Subcutaneous abdominal adipose tissue (tissue), 5 donors: ENCODE data around the gene EHBP1.

Experiments
- H3K27ac ChIP-seq: one replicate; pipeline ENCODE4 v1.7.0; 2013; ENCODE audit warnings: low read depth, mild to moderate bottlenecking, inconsistent platforms, low read length, moderate library complexity
- H3K27me3 ChIP-seq, 5 donors: one replicate each; pipeline ENCODE4 v1.7.0; 2013; ENCODE audit warnings: low read length in 5 of 5, inconsistent platforms in 1 of 5; ENCODE audit not compliant: control insufficient read depth in 5 of 5, insufficient read depth in 4 of 5
- H3K36me3 ChIP-seq, 5 donors: one replicate each; pipeline ENCODE4 v1.7.0; 2013; ENCODE audit warnings: low read length in 5 of 5; ENCODE audit not compliant: control insufficient read depth in 5 of 5, insufficient read depth in 5 of 5
- H3K4me1 ChIP-seq, 5 donors: one replicate each; pipeline ENCODE4 v1.7.0; 2013; ENCODE audit warnings: low read length in 5 of 5, mild to moderate bottlenecking in 3 of 5, moderate library complexity in 1 of 5; ENCODE audit not compliant: control insufficient read depth in 5 of 5, insufficient read depth in 5 of 5
- H3K4me3 ChIP-seq, 5 donors: one replicate each; pipeline ENCODE4 v1.7.0; 2013; ENCODE audit warnings: low read length in 5 of 5, low read depth in 1 of 5
- H3K9ac ChIP-seq, 5 donors: one replicate each; pipeline ENCODE4 v1.7.0; 2013; ENCODE audit warnings: low read length in 5 of 5, mild to moderate bottlenecking in 4 of 5, moderate library complexity in 3 of 5
- H3K9me3 ChIP-seq, 5 donors: one replicate each; pipeline ENCODE4 v1.7.0; 2013; ENCODE audit warnings: low read length in 5 of 5; ENCODE audit not compliant: control insufficient read depth in 5 of 5
- donor health status: healthy.
- donor health status: healthy.
- donor health status: healthy.
- donor health status: healthy.
- donor health status: healthy.

The EHBP1 gene

DNA sequence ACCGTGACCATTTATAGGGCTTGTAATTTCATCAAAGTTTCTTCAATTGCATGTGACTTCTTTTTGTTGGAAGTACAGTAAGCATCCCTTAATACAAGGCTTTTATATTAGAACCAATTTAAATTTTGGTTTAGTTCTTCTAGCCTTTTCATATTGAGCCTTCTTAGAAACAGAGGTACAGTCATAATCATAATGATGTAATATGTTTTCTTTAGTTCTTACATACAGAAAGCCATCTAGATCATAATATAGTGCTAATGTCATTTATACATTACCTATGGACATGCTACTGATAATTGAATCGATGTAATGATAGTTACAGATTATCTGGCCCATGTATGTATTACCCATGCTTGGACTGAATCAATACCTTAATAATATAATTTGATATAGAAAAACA is 235.2 kb downstream of the EHBP1 start:
- no peak overlapping the region for H3K9ac ChIP-seq
- no peak overlapping the region for H3K27ac ChIP-seq
- H3K9me3 ChIP-seq, result no peaks in the 10 kb centered on the region
- H3K36me3 ChIP-seq, result peaks cover 6 to 17% (median 13%) of the 10 kb centered on the region in 5 donors
- H3K4me3 ChIP-seq, result no peak overlapping the region
- no peaks in the 10 kb centered on the region for H3K27me3 ChIP-seq
- no peaks in the 10 kb centered on the region for H3K4me1 ChIP-seq

DNA sequence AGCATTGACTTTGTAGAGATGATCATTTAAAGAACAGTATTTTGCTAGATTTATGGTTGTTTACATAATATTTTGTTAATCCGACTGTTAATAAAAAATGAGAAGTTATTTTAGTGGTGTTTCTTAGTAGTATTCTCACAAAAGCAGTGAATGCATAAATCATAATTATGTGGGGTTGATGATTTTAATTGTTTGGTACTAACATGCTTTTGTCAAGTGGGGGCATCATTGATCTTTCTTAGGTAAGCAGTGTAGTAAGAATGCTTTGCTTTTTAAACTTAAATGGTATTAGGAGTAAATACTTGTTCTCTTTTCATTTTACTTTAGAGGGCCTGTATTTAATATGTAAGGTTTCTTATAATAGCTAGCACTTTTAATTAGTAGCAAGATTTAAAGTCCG is 235.9 kb downstream of the EHBP1 start:
- Histone ChIP-seq H3K9me3 (no peaks in the 10 kb centered on the region), H3K9ac (no peak overlapping the region), H3K36me3 (peaks cover 6 to 17% (median 13%) of the 10 kb centered on the region in 5 donors)

DNA sequence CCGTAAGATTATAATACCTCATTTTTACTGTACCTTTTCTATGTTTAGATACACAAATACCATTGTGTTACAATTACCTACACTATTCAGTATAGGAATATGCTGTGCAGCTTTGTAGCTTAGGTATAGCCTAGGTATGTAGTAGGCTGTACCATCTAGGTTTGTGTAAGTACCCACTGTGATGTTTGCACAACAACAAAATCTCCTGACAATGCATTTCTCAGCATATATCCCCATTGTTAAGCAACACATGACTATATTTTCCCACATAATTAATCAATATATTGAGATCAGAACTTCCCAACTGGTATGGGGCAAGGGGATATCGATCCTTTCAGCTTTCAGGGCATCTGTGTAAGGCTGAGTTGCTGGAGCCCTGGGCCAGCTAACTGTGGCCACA is 238.8 kb downstream of the EHBP1 start:
- no peaks in the 10 kb centered on the region for H3K27me3 ChIP-seq
- no peaks in the 10 kb centered on the region for H3K9me3 ChIP-seq
- H3K9ac ChIP-seq, result no peak overlapping the region
- H3K4me3 ChIP-seq, result no peak overlapping the region
- no peaks in the 10 kb centered on the region for H3K4me1 ChIP-seq
- peaks cover 13 to 32% (median 26%) of the 10 kb centered on the region in 5 donors for H3K36me3 ChIP-seq
- no peak overlapping the region for H3K27ac ChIP-seq

More for the DNA sequence above, 235.9 kb downstream of the EHBP1 start:
- H3K27ac ChIP-seq, result no peak overlapping the region
- H3K27me3 ChIP-seq, result no peaks in the 10 kb centered on the region
- no peaks in the 10 kb centered on the region for H3K4me1 ChIP-seq
- H3K4me3 ChIP-seq, result no peak overlapping the region

DNA sequence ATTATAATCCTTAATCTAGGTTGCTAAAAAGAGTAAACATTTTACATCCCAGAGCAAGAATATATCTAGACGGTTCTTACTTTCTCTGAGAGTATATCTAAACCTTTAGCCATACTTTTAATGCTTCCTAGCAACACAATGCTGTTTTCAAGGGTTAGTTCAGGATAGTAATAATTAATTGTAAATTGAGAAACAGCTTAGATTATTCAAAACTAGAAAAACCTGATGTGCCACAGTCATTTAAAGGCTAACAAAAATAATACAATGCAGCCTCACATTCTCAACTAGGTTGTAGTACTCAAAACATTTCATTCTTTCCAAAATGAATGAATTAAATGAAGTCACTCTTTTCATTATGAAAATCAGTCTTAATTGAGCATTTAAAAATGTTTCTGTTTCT is 241.9 kb downstream of the EHBP1 start:
- Histone ChIP-seq H3K36me3 (peaks cover 15 to 40% (median 30%) of the 10 kb centered on the region in 5 donors), H3K4me3 (no peak overlapping the region), H3K9me3 (no peaks in the 10 kb centered on the region), H3K27me3 (no peaks in the 10 kb centered on the region), H3K4me1 (no peaks in the 10 kb centered on the region), H3K27ac (no peak overlapping the region), H3K9ac (no peak overlapping the region)

DNA sequence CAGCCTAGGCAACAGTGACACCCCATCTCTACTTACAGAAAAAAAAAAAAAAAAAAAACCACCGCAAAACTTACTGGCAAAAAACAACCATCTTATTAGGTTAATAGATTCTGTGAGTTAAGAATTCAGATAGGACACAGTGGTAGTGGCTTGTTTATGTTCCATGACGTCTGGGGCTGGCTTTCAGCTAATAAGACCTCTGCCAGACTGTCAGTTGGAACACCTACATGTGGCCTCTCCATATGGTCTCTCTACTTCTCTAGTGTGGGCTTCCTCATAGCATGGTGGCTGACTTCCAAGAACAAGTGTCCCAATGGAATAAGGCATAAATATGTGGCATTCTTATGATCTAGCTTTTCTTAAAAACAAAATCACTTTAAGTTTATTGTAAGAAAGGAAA is 251.1 kb downstream of the EHBP1 start:
- H3K27ac ChIP-seq, result no peak overlapping the region

DNA sequence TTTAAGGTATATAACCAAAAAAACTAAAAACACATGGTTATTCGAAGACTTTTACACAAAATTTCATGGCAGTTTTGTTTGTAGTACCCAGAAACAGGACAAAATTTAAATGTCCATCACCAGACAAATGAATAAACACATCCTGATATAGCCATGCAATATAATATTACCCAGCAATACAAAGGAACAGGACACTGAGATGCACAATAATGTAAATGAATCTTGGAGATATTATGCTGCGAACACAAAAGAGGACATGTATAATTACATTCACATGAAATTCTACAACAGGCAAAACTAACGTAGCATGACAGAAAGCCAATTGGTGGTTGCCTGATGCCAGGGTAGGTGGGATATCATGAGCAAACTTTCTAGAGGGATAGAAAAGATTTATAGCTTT is 252.7 kb downstream of the EHBP1 start:
- H3K27me3 ChIP-seq, result no peaks in the 10 kb centered on the region
- no peak overlapping the region for H3K27ac ChIP-seq
- no peak overlapping the region for H3K9ac ChIP-seq
- no peak overlapping the region for H3K4me3 ChIP-seq
- peaks cover 26 to 46% (median 39%) of the 10 kb centered on the region in 5 donors for H3K36me3 ChIP-seq
- peaks cover 0 to 9% (median 0%) of the 10 kb centered on the region in 5 donors for H3K4me1 ChIP-seq
- H3K9me3 ChIP-seq, result no peaks in the 10 kb centered on the region

More for the DNA sequence above, 251.1 kb downstream of the EHBP1 start:
- Histone ChIP-seq H3K4me3 (no peak overlapping the region), H3K4me1 (peaks cover 0 to 9% (median 0%) of the 10 kb centered on the region in 5 donors), H3K9ac (no peak overlapping the region), H3K36me3 (peaks cover 23 to 44% (median 35%) of the 10 kb centered on the region in 5 donors), H3K27me3 (no peaks in the 10 kb centered on the region), H3K9me3 (no peaks in the 10 kb centered on the region)

DNA sequence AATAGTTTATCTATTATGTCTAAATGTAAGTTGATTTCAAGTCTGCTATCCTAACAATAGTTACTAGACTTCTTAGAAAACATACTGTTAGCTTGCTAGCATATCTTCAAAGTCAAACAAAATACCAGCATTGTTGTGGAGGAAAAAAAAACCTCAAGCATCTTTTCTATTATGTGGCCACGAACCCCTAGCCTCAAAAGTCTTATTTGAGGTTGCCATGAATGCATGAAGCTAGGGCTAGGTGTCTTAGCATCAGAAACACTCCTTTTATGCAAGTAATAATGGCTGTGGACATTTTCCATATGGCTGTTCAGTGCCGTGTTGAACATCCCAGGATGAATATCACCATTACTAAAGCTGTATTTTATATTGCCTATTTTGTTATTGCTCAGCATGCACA is 258.5 kb downstream of the EHBP1 start:
- Histone ChIP-seq H3K9ac (no peak overlapping the region), H3K4me1 (peaks cover 0 to 4% (median 0%) of the 10 kb centered on the region in 5 donors), H3K36me3 (peaks cover 10 to 43% (median 32%) of the 10 kb centered on the region in 5 donors), H3K27me3 (no peaks in the 10 kb centered on the region), H3K9me3 (no peaks in the 10 kb centered on the region), H3K27ac (no peak overlapping the region), H3K4me3 (no peak overlapping the region)

DNA sequence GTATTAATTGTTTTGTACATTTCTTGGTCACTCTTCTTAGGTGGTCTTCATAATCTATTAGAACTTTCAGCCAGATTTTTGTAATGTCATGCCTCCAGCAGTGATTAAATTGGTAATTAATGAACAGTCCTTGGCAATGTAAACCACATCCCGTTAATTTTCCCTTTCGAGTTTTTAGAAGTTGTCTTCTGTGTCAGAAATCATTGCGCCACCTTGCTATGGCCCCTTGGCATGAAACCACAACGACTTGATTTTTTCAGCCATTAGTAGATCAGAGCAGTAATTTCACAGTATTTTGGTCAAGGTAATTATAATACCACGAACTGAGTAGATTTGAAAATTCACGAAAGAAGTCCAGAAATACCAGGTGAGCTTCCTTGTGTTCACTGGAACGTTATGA is 259.2 kb downstream of the EHBP1 start:
- no peaks in the 10 kb centered on the region for H3K27me3 ChIP-seq
- no peak overlapping the region for H3K4me3 ChIP-seq
- no peak overlapping the region for H3K9ac ChIP-seq
- H3K9me3 ChIP-seq, result no peaks in the 10 kb centered on the region
- peaks cover 5 to 38% (median 32%) of the 10 kb centered on the region in 5 donors for H3K36me3 ChIP-seq
- H3K4me1 ChIP-seq, result peaks cover 0 to 4% (median 0%) of the 10 kb centered on the region in 5 donors
- H3K27ac ChIP-seq, result no peak overlapping the region

DNA sequence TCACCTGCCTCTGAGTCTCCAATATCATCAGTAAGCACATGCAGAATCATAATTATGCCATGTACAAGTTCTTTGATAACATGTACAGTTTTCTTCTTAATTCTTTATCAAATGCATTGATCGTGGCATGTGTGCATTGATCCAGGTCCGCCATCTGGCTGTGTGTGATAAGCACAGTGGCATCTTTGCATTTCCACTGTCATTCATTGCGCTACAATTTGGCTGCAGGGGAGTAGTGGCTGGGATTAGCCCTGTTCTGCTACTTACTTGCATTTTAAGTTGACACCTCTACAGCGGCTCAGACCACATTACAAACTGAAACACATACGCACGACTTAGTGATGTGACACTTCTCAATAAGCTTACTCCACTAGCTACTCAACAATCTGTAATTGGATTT is 261.5 kb downstream of the EHBP1 start:
- Histone ChIP-seq H3K36me3 (peaks cover 5 to 45% (median 23%) of the 10 kb centered on the region in 5 donors), H3K27me3 (no peaks in the 10 kb centered on the region), H3K9ac (no peak overlapping the region), H3K4me3 (no peak overlapping the region), H3K27ac (no peak overlapping the region), H3K4me1 (peaks cover 0 to 4% (median 0%) of the 10 kb centered on the region in 5 donors), H3K9me3 (no peaks in the 10 kb centered on the region)

DNA sequence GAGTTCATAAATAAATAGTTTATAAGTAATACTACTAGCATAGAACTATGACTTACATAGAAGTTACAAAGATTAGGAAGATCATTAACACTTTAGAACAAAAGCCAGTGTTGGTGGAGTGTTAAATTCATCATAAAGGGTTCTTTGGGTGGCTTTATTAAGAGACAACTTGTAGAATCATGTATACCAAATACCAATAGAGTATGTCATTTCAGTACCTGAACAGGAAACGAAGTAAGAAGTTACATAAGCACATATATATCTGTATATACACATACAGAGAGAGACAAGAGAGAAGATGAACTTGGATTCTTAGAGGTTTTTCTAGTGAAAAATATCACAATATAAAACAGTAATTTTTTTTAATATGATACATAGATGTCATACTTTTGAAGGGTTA is 262.7 kb downstream of the EHBP1 start:
- H3K27ac ChIP-seq, result no peak overlapping the region
- H3K9me3 ChIP-seq, result no peaks in the 10 kb centered on the region
- no peak overlapping the region for H3K4me3 ChIP-seq
- no peaks in the 10 kb centered on the region for H3K27me3 ChIP-seq
- H3K4me1 ChIP-seq, result peaks cover 0 to 4% (median 0%) of the 10 kb centered on the region in 5 donors
- no peak overlapping the region for H3K9ac ChIP-seq
- peaks cover 2 to 41% (median 17%) of the 10 kb centered on the region in 5 donors for H3K36me3 ChIP-seq
